Effector CD4-positive, alpha-beta T cell (primary cell): ENCODE measurements around the gene USP1.

Experiments used
- DNase-seq: peaks from one replicate; pipeline ENCODE4 v3.0.0-alpha.2; 2020
- total RNA-seq: gene quantifications from one replicate; lab custom pipeline; 2026; lab: John Stamatoyannopoulos, UW

USP1 gene, protein sequence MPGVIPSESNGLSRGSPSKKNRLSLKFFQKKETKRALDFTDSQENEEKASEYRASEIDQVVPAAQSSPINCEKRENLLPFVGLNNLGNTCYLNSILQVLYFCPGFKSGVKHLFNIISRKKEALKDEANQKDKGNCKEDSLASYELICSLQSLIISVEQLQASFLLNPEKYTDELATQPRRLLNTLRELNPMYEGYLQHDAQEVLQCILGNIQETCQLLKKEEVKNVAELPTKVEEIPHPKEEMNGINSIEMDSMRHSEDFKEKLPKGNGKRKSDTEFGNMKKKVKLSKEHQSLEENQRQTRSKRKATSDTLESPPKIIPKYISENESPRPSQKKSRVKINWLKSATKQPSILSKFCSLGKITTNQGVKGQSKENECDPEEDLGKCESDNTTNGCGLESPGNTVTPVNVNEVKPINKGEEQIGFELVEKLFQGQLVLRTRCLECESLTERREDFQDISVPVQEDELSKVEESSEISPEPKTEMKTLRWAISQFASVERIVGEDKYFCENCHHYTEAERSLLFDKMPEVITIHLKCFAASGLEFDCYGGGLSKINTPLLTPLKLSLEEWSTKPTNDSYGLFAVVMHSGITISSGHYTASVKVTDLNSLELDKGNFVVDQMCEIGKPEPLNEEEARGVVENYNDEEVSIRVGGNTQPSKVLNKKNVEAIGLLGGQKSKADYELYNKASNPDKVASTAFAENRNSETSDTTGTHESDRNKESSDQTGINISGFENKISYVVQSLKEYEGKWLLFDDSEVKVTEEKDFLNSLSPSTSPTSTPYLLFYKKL
- 83.9 reads per million, percentile 79 among the genes with 10 or more reads in this experiment for total RNA-seq

GRCh38 chr1:62436466-62437272 lies at the start of gene USP1:
Gene USP1 (plus strand): TSS chr1:62437049. CDS start chr1:62439868, 2,819 bp downstream.
- peak; percentile 96 for DNase-seq

DNA sequence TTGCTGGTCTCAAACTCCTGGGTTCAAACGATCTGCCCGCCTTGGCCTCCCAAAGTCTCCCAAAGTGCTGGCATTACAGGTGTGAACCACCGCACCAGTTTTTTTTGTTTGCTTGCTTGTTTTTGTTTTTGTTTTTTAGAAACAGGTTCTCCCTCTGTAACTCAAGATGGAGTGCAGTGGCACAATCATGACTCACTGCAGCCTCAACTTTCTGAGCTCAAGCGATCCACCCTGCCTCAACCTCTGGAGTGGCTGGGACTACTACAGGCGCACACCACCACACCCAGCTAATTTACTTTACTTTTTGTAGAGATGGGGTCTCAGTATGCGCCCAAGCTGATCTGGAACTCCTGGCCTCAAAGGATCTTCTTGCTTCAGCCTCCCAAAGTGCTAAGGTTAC lies 47.3 kb upstream of the USP1 start:
- no peak for DNase-seq

- DNase-seq, result no peak
Observed at GRCh38 chr1:62390071-62390470, 46.8 kb upstream of the USP1 start.

GRCh38 chr1:62391369-62391971 lies 45.4 kb upstream of the USP1 start:
- DNase-seq, result no peak

DNA sequence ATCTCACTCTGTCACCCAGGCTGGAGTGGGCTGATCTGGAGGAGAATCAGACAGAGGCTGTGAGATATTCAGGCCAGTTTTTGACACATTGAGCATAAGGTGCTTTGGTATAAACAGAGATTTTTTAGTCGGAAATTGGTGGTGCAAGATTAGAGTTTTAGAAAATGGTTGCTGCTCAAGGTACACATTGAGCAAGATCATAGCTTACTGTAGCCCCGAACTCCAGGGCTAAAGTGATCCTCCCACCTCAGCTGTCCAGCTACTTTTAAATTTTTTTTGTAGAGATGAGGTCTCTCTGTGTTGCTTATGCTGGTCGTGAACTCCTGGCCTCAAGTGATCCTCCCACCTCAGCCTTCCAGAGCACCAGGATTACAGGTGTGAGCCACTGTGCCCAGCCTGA lies 43.9 kb upstream of the USP1 start:
- DNase-seq, result no peak

GRCh38 chr1:62394646-62395045 lies 42.2 kb upstream of the USP1 start:
- no peak for DNase-seq

GRCh38 chr1:62395291-62395690 lies 41.6 kb upstream of the USP1 start:
- no peak for DNase-seq

- no peak for DNase-seq
Observed at GRCh38 chr1:62396871-62397270, 40.0 kb upstream of the USP1 start.

DNA sequence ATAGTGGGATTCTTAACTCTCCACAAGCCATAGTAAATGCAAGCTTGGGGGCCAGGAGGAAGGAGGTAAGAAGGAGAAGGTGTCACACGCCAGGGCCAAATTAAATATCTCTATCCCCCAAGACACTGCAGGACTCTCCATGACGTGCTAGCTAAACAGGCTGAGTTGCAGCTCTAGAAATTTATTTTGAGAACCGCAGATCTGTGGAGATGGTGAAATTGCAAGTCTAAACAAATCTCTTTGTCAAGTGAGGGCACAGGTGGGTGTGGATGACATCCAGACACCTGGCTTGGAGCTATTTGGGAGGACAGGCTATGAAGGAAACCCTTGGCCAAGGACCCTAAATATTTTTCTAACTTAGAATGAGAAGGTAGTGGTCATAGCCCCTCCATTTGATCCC lies 39.5 kb upstream of the USP1 start:
- no peak for DNase-seq

DNA sequence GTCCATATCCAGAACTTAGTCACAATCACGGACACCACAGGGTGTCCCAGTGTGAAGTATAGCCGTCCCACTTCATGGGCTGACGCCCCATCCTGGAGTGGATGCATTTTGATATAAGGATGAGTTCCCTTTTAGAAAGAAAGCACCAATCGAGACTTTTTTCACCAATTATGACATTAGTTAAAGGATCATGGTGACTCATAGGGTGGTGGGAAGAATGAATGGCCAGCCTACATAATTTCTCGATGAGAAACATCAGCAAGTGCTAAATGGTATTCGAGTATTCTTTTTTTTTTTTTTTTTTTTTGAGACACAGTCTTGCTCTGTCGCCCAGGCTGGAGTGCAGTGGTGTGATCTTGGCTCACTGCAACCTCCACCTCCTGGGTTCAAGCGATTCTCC lies 38.5 kb upstream of the USP1 start:
- no peak for DNase-seq

GRCh38 chr1:62401034-62401760 lies 35.7 kb upstream of the USP1 start:
- DNase-seq, result no peak

DNA sequence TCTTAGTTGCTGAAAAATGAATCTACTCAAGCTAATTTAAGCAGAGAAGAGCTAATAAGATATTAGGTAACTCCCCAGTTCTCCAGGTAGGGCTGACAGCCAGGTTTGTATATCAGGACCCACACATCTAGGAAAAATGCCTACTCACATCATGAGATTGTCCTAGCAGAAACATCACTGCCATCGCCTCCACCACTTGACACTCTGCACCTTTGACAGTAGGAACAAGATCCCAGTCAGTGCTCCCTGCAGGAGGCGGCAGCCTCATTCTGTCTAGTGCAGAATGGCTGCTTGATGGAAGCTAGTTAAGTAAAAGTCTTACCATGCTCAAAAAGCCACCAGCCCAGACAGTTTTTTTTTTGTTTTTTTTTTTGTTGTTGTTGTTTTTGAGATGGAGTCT lies 31.6 kb upstream of the USP1 start:
- no peak for DNase-seq

- no peak for DNase-seq
Observed at GRCh38 chr1:62406576-62406975, 30.3 kb upstream of the USP1 start.

DNA sequence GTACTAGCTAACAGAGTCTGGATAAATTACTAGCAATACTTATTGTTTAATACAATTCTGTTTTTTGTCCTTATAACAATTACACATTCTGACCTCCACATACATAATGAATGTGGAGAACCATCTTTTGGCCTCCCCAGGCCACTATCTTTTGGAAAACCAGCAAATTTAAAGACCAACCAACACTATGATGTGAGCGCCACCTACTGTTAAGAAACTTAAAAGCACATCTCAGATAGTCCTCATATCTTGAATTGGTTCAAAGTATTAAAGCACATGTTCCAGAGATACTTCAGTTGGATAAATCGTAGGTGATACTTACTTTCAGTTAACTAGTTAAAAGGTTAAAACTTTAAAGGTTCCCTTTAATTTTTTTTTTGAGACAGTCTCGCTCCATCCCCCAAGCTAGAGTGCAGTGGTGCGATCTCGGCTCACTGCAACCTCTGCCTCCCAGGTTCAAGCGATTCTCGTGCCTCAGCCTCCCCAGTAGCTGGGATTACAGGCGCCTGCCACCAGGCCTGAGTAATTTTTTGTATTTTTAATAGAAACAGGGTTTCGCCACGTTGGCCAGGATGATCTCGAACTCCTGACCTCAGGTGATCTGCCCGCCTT lies 29.3 kb upstream of the USP1 start:
- DNase-seq, result no peak

DNA sequence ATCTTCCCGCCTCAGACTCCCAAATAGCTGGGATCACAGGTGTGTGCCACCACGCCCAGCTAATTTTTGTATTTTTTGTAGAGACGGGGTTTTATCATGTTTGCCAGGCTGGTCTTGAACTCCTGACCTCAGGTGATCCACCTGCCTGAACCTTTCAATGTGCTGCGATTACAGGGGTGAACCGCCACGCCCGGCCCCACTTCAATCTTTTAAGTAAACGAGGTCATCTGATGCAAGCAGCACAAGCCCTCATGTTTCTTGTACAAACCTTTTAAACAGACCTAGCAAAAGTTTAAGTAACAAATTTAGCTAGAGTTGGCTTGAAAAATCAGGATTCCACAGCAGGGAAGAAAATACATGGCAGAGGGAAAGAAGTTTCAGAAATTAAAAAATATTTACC lies 21.2 kb upstream of the USP1 start:
- DNase-seq, result no peak

DNA sequence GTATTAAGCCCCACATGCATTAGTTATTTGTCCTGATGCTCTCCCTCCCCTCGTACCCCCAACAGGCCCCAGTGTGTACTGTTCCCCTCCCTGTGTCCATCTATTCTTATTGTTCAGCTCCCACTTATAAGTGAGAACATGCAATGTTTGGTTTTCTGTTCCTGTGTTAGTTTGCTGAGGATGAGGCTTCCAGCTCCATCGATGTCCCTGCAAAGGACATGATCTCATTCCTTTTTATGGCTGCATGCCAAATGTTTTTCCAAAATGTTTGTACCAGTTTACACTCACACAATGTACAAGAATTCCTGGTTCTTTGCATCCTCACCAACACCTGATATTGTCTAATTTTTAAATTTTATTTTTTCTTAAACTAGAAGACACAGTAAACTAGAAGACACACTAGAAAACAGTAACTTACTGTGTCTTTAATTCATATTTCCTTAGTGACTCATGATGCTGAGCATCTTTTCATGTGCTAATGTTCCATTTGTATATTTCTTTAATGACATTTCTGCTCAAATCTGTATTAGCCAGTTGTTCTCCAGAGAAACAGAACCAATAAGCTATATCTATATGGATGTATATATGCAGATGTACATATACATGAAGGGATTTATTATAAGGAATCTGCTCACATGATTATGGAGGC lies 19.4 kb upstream of the USP1 start:
- no peak for DNase-seq

- DNase-seq, result no peak
Observed at GRCh38 chr1:62420214-62420613, 16.6 kb upstream of the USP1 start.

DNA sequence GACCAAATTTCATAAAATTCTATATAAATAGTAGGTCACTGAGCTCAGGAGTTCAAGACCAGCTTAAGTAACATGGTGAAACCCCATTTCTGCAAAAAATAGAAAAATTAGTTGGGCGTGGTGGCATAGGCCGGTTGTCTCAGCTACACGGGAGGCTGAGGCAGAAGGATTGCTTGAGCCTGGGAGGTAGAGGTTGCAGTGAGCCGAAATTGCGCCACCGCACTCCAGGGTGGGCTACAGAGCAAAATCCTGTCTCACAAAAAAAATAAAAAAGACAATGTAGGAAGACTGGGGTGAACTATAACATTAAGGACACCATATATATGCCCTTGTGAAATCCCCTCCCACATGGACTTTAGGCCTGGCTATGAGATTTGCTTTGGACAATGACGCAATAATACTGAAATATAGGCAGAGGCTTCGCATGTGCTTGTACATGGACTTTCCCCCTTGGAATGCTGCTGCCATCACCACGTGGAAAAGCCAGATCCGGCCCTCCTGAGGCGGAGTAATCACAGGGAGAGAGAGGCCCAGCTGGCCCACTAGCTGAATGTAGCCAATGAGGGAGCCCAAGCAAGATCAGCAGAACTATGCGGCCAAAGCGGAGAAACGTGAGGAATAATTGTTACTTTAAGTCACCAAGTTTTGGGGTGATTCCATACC lies 13.1 kb upstream of the USP1 start:
- no peak for DNase-seq

DNA sequence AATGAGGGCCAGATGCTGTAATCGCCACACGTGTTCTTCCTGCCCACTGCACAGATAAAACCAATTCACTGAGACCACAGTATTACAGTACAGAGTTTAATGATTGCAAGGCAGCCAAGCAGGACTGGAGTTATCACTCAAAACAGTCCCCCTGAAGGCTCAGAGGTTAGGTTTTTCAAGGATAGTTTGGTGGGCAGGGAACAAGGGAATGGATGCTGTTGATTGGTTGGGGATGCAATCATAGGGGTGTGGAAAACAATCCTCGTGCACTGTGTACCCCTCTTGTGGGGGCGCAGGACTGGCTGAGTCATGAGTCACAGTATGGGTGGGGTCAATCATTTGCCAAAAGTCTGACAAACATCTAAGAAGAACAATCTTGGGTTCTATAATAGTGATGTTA lies 12.4 kb upstream of the USP1 start:
- DNase-seq, result no peak

- DNase-seq, result no peak
Observed at GRCh38 chr1:62425041-62425440, 11.8 kb upstream of the USP1 start.

DNA sequence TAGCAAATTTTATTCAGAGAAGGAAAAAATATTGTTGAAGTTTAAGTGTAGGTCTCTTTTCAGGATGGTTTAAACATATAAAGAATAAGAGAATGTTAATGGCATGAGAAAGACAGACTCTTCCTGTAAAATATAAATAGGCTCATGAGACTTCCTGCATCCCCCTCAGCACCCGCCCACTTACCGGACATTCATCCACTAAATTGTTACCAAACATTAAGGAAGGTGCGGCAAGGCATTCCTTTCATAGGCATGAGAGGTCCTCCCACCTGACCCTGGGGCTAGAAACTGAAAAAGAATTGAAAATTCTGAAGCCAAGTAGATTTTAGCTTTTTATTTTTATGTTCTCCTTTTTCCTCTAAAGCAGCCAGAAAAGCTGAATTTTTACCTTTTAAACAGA lies 10.6 kb upstream of the USP1 start:
- no peak for DNase-seq
